Measurements from ENCODE around the gene PSMD10. TPM values are rescaled to one million over a fixed set of nuclear protein-coding genes. Genes with fewer than 3 reads are reported as not detected.
A peak's percentile ranks its signal among the peaks of the same experiment; 100 is the strongest.

Gene PSMD10
- 43.6 and 48.3 TPM in 2 replicates for total RNA-seq

GRCh38 chrX:108091264-108091877, at the start of gene PSMD10, which contains the start of gene ATG4A:
Gene PSMD10 (minus strand): TSS chrX:108091542. CDS start chrX:108091520, 22 bp downstream.
Gene ATG4A (plus strand): TSS chrX:108091778. CDS start chrX:108091827, 49 bp downstream.
- intact Hi-C loops (cut with micrococcal nuclease) = loop anchor here (2.0 kb wide), 1 partner anchor 973 kb away; the partner anchor contains the start of gene RBM41
- H3K4me3 Mint-ChIP-seq (ENCODE audit: low read depth) = no peak within 1 kb of the TSS
- no peaks in the 10 kb centered on the region for H3K9me3 Mint-ChIP-seq
- peaks cover 9% of the 10 kb centered on the region for H3K4me1 Mint-ChIP-seq (ENCODE audit: low read depth)
- H3K27ac Mint-ChIP-seq = no peak within 1 kb of the TSS
- H3K27me3 Mint-ChIP-seq (ENCODE audit: low read depth) = no peaks in the 10 kb centered on the region
- DNase-seq (ENCODE audit: low spot score) = peak; percentile 88
- peaks cover 4% of the 10 kb centered on the region for H3K36me3 Mint-ChIP-seq (ENCODE audit: low read depth)

GRCh38 chrX:108138814-108139702, 47.7 kb upstream of the PSMD10 start:
- no peak overlapping the region for H3K27ac Mint-ChIP-seq
- H3K27me3 Mint-ChIP-seq (ENCODE audit: low read depth) = no peaks in the 10 kb centered on the region
- no peak overlapping the region for H3K4me3 Mint-ChIP-seq (ENCODE audit: low read depth)
- no peaks in the 10 kb centered on the region for H3K9me3 Mint-ChIP-seq
- no peaks in the 10 kb centered on the region for H3K4me1 Mint-ChIP-seq (ENCODE audit: low read depth)
- DNase-seq (ENCODE audit: low spot score) = no peak
- intact Hi-C loops (cut with micrococcal nuclease) = no loop called here
- H3K36me3 Mint-ChIP-seq (ENCODE audit: low read depth) = peaks cover 11% of the 10 kb centered on the region

- Mint-ChIP-seq H3K9me3 (no peaks in the 10 kb centered on the region), H3K27me3 (ENCODE audit: low read depth) (no peaks in the 10 kb centered on the region), H3K36me3 (ENCODE audit: low read depth) (peaks cover 13% of the 10 kb centered on the region), H3K4me3 (ENCODE audit: low read depth) (no peak overlapping the region), H3K4me1 (ENCODE audit: low read depth) (no peaks in the 10 kb centered on the region), H3K27ac (no peak overlapping the region)
- intact Hi-C loops (cut with micrococcal nuclease) = no loop called here
- no peak for DNase-seq (ENCODE audit: low spot score)
Observed at GRCh38 chrX:108134724-108135123, 43.4 kb upstream of the PSMD10 start.

- intact Hi-C loops (cut with micrococcal nuclease) = no loop called here
- no peak for DNase-seq (ENCODE audit: low spot score)
- Mint-ChIP-seq H3K9me3 (no peaks in the 10 kb centered on the region), H3K36me3 (ENCODE audit: low read depth) (peaks cover 15% of the 10 kb centered on the region), H3K27me3 (ENCODE audit: low read depth) (no peaks in the 10 kb centered on the region), H3K27ac (no peak overlapping the region), H3K4me1 (ENCODE audit: low read depth) (no peaks in the 10 kb centered on the region), H3K4me3 (ENCODE audit: low read depth) (no peak overlapping the region)
Observed at GRCh38 chrX:108132876-108133275, 41.5 kb upstream of the PSMD10 start.

- Mint-ChIP-seq H3K4me3 (ENCODE audit: low read depth) (no peak overlapping the region), H3K27me3 (ENCODE audit: low read depth) (no peaks in the 10 kb centered on the region), H3K4me1 (ENCODE audit: low read depth) (no peaks in the 10 kb centered on the region), H3K36me3 (ENCODE audit: low read depth) (peaks cover 13% of the 10 kb centered on the region), H3K9me3 (no peaks in the 10 kb centered on the region), H3K27ac (no peak overlapping the region)
- no peak for DNase-seq (ENCODE audit: low spot score)
- intact Hi-C loops (cut with micrococcal nuclease) = no loop called here
Observed at GRCh38 chrX:108132034-108132433, 40.7 kb upstream of the PSMD10 start.

- no peaks in the 10 kb centered on the region for H3K9me3 Mint-ChIP-seq
- no peak overlapping the region for H3K27ac Mint-ChIP-seq
- peaks cover 13% of the 10 kb centered on the region for H3K36me3 Mint-ChIP-seq (ENCODE audit: low read depth)
- no peaks in the 10 kb centered on the region for H3K27me3 Mint-ChIP-seq (ENCODE audit: low read depth)
- intact Hi-C loops (cut with micrococcal nuclease) = no loop called here
- H3K4me1 Mint-ChIP-seq (ENCODE audit: low read depth) = no peaks in the 10 kb centered on the region
- H3K4me3 Mint-ChIP-seq (ENCODE audit: low read depth) = no peak overlapping the region
- no peak for DNase-seq (ENCODE audit: low spot score)
Observed at GRCh38 chrX:108131471-108131870, 40.1 kb upstream of the PSMD10 start.

GRCh38 chrX:108130889-108131288, 39.5 kb upstream of the PSMD10 start:
- Mint-ChIP-seq H3K27me3 (ENCODE audit: low read depth) (no peaks in the 10 kb centered on the region), H3K4me3 (ENCODE audit: low read depth) (no peak overlapping the region), H3K27ac (no peak overlapping the region), H3K9me3 (no peaks in the 10 kb centered on the region), H3K36me3 (ENCODE audit: low read depth) (peaks cover 13% of the 10 kb centered on the region), H3K4me1 (ENCODE audit: low read depth) (no peaks in the 10 kb centered on the region)
- DNase-seq (ENCODE audit: low spot score) = no peak
- intact Hi-C loops (cut with micrococcal nuclease) = no loop called here

- Mint-ChIP-seq H3K4me3 (ENCODE audit: low read depth) (no peak overlapping the region), H3K4me1 (ENCODE audit: low read depth) (peaks cover 2% of the 10 kb centered on the region), H3K27me3 (ENCODE audit: low read depth) (no peaks in the 10 kb centered on the region), H3K27ac (no peak overlapping the region), H3K9me3 (no peaks in the 10 kb centered on the region), H3K36me3 (ENCODE audit: low read depth) (peaks cover 10% of the 10 kb centered on the region)
- no peak for DNase-seq (ENCODE audit: low spot score)
- intact Hi-C loops (cut with micrococcal nuclease) = no loop called here
Observed at GRCh38 chrX:108127152-108127551, 35.8 kb upstream of the PSMD10 start.

GRCh38 chrX:108126661-108127060, 35.3 kb upstream of the PSMD10 start:
- H3K4me3 Mint-ChIP-seq (ENCODE audit: low read depth) = no peak overlapping the region
- no peak overlapping the region for H3K27ac Mint-ChIP-seq
- H3K27me3 Mint-ChIP-seq (ENCODE audit: low read depth) = no peaks in the 10 kb centered on the region
- H3K36me3 Mint-ChIP-seq (ENCODE audit: low read depth) = peaks cover 8% of the 10 kb centered on the region
- no peak for DNase-seq (ENCODE audit: low spot score)
- intact Hi-C loops (cut with micrococcal nuclease) = no loop called here
- H3K9me3 Mint-ChIP-seq = no peaks in the 10 kb centered on the region
- H3K4me1 Mint-ChIP-seq (ENCODE audit: low read depth) = peaks cover 2% of the 10 kb centered on the region

GRCh38 chrX:108123591-108124366, 32.4 kb upstream of the PSMD10 start:
- DNase-seq (ENCODE audit: low spot score) = no peak
- H3K27ac Mint-ChIP-seq = no peak overlapping the region
- H3K9me3 Mint-ChIP-seq = no peaks in the 10 kb centered on the region
- intact Hi-C loops (cut with micrococcal nuclease) = no loop called here
- H3K36me3 Mint-ChIP-seq (ENCODE audit: low read depth) = peaks cover 1% of the 10 kb centered on the region
- H3K4me1 Mint-ChIP-seq (ENCODE audit: low read depth) = peaks cover 2% of the 10 kb centered on the region
- no peak overlapping the region for H3K4me3 Mint-ChIP-seq (ENCODE audit: low read depth)
- H3K27me3 Mint-ChIP-seq (ENCODE audit: low read depth) = no peaks in the 10 kb centered on the region

- Mint-ChIP-seq H3K4me3 (ENCODE audit: low read depth) (no peak overlapping the region), H3K9me3 (no peaks in the 10 kb centered on the region), H3K36me3 (ENCODE audit: low read depth) (no peaks in the 10 kb centered on the region), H3K4me1 (ENCODE audit: low read depth) (peaks cover 2% of the 10 kb centered on the region), H3K27ac (no peak overlapping the region), H3K27me3 (ENCODE audit: low read depth) (no peaks in the 10 kb centered on the region)
- DNase-seq (ENCODE audit: low spot score) = no peak
- intact Hi-C loops (cut with micrococcal nuclease) = no loop called here
Observed at GRCh38 chrX:108122748-108123147, 31.4 kb upstream of the PSMD10 start.

GRCh38 chrX:108121291-108121690, 29.9 kb upstream of the PSMD10 start:
- DNase-seq (ENCODE audit: low spot score) = no peak
- H3K9me3 Mint-ChIP-seq = no peaks in the 10 kb centered on the region
- no peak overlapping the region for H3K27ac Mint-ChIP-seq
- no peaks in the 10 kb centered on the region for H3K27me3 Mint-ChIP-seq (ENCODE audit: low read depth)
- no peaks in the 10 kb centered on the region for H3K36me3 Mint-ChIP-seq (ENCODE audit: low read depth)
- no peak overlapping the region for H3K4me3 Mint-ChIP-seq (ENCODE audit: low read depth)
- H3K4me1 Mint-ChIP-seq (ENCODE audit: low read depth) = peaks cover 2% of the 10 kb centered on the region
- intact Hi-C loops (cut with micrococcal nuclease) = no loop called here
